Right cardiac atrium (tissue), 5 donors: Measurements from ENCODE around the gene TTC1. TPM values are rescaled to one million over a fixed set of nuclear protein-coding genes. Genes with fewer than 3 reads are reported as not detected.

Experiments
- ATAC-seq, 2 donors: fragments of 200-7000 bp; cut with Tn5 transposase; one replicate each; pipeline versions ENCODE4 v1.8.0 to v1.9.1; 2020; ENCODE audit warnings: moderate library complexity in 2 of 2, mild to moderate bottlenecking in 1 of 2
- DNase-seq, 3 donors: peaks; one replicate each; pipeline ENCODE4 v3.0.0-alpha.2; 2020
- H3K27ac ChIP-seq: one replicate; pipeline ENCODE4 v1.5.1; 2013; ENCODE audit warnings: mild to moderate bottlenecking, low read length, control low read depth, moderate library complexity
- H3K27me3 ChIP-seq: one replicate; pipeline ENCODE4 v1.6.1; 2013; ENCODE audit not compliant: control insufficient read depth, insufficient read depth
- H3K4me1 ChIP-seq: one replicate; pipeline ENCODE4 v1.6.1; 2013; ENCODE audit warnings: low read length; ENCODE audit not compliant: control insufficient read depth, insufficient read depth
- H3K4me3 ChIP-seq: one replicate; pipeline ENCODE4 v1.5.1; 2013; ENCODE audit warnings: low read length, control low read depth
- H3K9me3 ChIP-seq: one replicate; pipeline ENCODE4 v1.6.1; 2013; ENCODE audit warnings: low read length; ENCODE audit not compliant: control insufficient read depth
- WGBS: extraction: QIAGEN DNeasy Blood & Tissue Kit; methylation state at CpG from one replicate; pipeline ENCODE4 v1.1.7; 2013; 5-methylcytosine and 5-hydroxymethylcytosine counted together
- intact Hi-C, 4 donors: fragments of 100-400 bp; cut with DNase I; formaldehyde crosslinking; loops; one replicate each; pipeline versions ENCODE4 v1.11.0 to v1.14.0; 2022 to 2023
- polyA plus RNA-seq: library from polyadenylated mRNA; stranded (reverse); fragments of 200-250 nt; gene quantifications from one replicate; pipeline ENCODE4 v1.2.3, GENCODE V29; 2013
- total RNA-seq, 4 donors: library from RNA; stranded (reverse); fragmentation: NEBNext Ultra II Directional; extraction: Animal tissue kit (Norgen Biotek cat#: 25700); gene quantifications; one replicate each; pipeline ENCODE4 v1.2.1, GENCODE V29; 2021
- donor health status: healthy with polysubstance abuse.
- donor health status: DM: no; HTN: yes; CAD: no.
- donor health status: DM: no; HTN: no; CAD: no.
- donor health status: DM: no; HTN: yes; CAD: no; lungs with severe emphysema.
- donor health status: DM: yes; HTN: yes; CAD: no.

Gene TTC1
- total and polyA plus RNA-seq, 5 donors: 79.0 to 133 (median 88.4) TPM

GRCh38 chr5:160023007-160023907, 14.3 kb downstream of the TTC1 start:
- no peak overlapping the region for H3K27ac ChIP-seq
- intact Hi-C loops: loop anchor here (5.0 to 10.0 kb wide), 7 partner anchors 92 to 369 kb away; partner anchors contain the start of gene PWWP2A (in 1 of the 4)
- no peaks in the 10 kb centered on the region for H3K27me3 ChIP-seq
- no peak for ATAC-seq
- 92% methylated on average over 11 of the region's 11 CpGs for WGBS
- H3K4me3 ChIP-seq: no peak overlapping the region
- peak in 1 of 3 donors; percentile 25 for DNase-seq
- no peaks in the 10 kb centered on the region for H3K4me1 ChIP-seq
- no peaks in the 10 kb centered on the region for H3K9me3 ChIP-seq

GRCh38 chr5:160023908-160024630, 15.1 kb downstream of the TTC1 start:
- WGBS: 89% methylated on average over 1 of the region's 1 CpG
- no peaks in the 10 kb centered on the region for H3K9me3 ChIP-seq
- DNase-seq (no peak), ATAC-seq (peak in 1 of 2 donors; percentile 32)
- H3K27me3 ChIP-seq: no peaks in the 10 kb centered on the region
- intact Hi-C loops: loop anchor here (5.0 to 10.0 kb wide), 7 partner anchors 91 to 368 kb away; partner anchors contain the start of gene PWWP2A (in 1 of the 4)
- no peak overlapping the region for H3K27ac ChIP-seq
- H3K4me3 ChIP-seq: no peak overlapping the region
- H3K4me1 ChIP-seq: no peaks in the 10 kb centered on the region

GRCh38 chr5:160029004-160029403, 20.1 kb downstream of the TTC1 start:
- DNase-seq: no peak
- H3K27ac ChIP-seq: no peak overlapping the region
- WGBS: 97% methylated on average over 1 of the region's 1 CpG
- no peak for ATAC-seq
- no peak overlapping the region for H3K4me3 ChIP-seq
- no peaks in the 10 kb centered on the region for H3K9me3 ChIP-seq
- no peaks in the 10 kb centered on the region for H3K4me1 ChIP-seq
- intact Hi-C loops: loop anchor here in 3 of 4 donors (10.0 kb wide), 3 partner anchors 86 to 316 kb away; partner anchors contain the start of gene PWWP2A (in 1 of the 3)
- H3K27me3 ChIP-seq: no peaks in the 10 kb centered on the region

GRCh38 chr5:160029540-160030139, 20.7 kb downstream of the TTC1 start:
- ATAC-seq (no peak), DNase-seq (no peak)
- no peaks in the 10 kb centered on the region for H3K27me3 ChIP-seq
- intact Hi-C loops: loop anchor here in 3 of 4 donors (10.0 kb wide), 3 partner anchors 85 to 315 kb away; partner anchors contain the start of gene PWWP2A (in 1 of the 3)
- no peak overlapping the region for H3K27ac ChIP-seq
- no peaks in the 10 kb centered on the region for H3K4me1 ChIP-seq
- H3K9me3 ChIP-seq: no peaks in the 10 kb centered on the region
- WGBS: 90% methylated on average over 3 of the region's 3 CpGs
- no peak overlapping the region for H3K4me3 ChIP-seq

- intact Hi-C loops: no loop called here
Observed at GRCh38 chr5:160030631-160031377, 21.9 kb downstream of the TTC1 start.

GRCh38 chr5:160033546-160034252, 24.8 kb downstream of the TTC1 start:
- WGBS: 61% methylated on average over 4 of the region's 4 CpGs
- DNase-seq (no peak), ATAC-seq (peak in 1 of 2 donors; percentile 25)
- H3K4me3 ChIP-seq: no peak overlapping the region
- H3K27ac ChIP-seq: no peak overlapping the region
- no peaks in the 10 kb centered on the region for H3K9me3 ChIP-seq
- no peaks in the 10 kb centered on the region for H3K4me1 ChIP-seq
- intact Hi-C loops: no loop called here
- no peaks in the 10 kb centered on the region for H3K27me3 ChIP-seq

More at GRCh38 chr5:160030631-160031377, 21.9 kb downstream of the TTC1 start:
- H3K9me3 ChIP-seq: no peaks in the 10 kb centered on the region
- no peaks in the 10 kb centered on the region for H3K27me3 ChIP-seq
- no peak for DNase-seq
- H3K4me3 ChIP-seq: no peak overlapping the region
- H3K4me1 ChIP-seq: no peaks in the 10 kb centered on the region
- 30% methylated on average over 3 of the region's 3 CpGs for WGBS
- peak in 1 of 2 donors; percentile 41 for ATAC-seq
- no peak overlapping the region for H3K27ac ChIP-seq

- Histone ChIP-seq H3K27ac (no peak overlapping the region), H3K4me3 (no peak overlapping the region), H3K9me3 (no peaks in the 10 kb centered on the region), H3K27me3 (no peaks in the 10 kb centered on the region), H3K4me1 (no peaks in the 10 kb centered on the region)
- WGBS: 73% methylated on average over 1 of the region's 1 CpG
- intact Hi-C loops: no loop called here
- no peak for DNase-seq
- peak; percentile 63 to 84 for ATAC-seq
Observed at GRCh38 chr5:160036243-160036642, 27.3 kb downstream of the TTC1 start.

- Histone ChIP-seq H3K27me3 (no peaks in the 10 kb centered on the region), H3K4me3 (no peak overlapping the region), H3K27ac (no peak overlapping the region), H3K4me1 (no peaks in the 10 kb centered on the region), H3K9me3 (no peaks in the 10 kb centered on the region)
- intact Hi-C loops: no loop called here
- ATAC-seq (peak in 1 of 2 donors; percentile 33), DNase-seq (no peak)
Observed at GRCh38 chr5:160036884-160037283, 27.9 kb downstream of the TTC1 start.

- Histone ChIP-seq H3K4me1 (no peaks in the 10 kb centered on the region), H3K27me3 (no peaks in the 10 kb centered on the region), H3K4me3 (no peak overlapping the region), H3K27ac (no peak overlapping the region), H3K9me3 (no peaks in the 10 kb centered on the region)
- intact Hi-C loops: no loop called here
- WGBS: 80% methylated on average over 2 of the region's 2 CpGs
- DNase-seq (no peak), ATAC-seq (no peak)
Observed at GRCh38 chr5:160039810-160040470, 31.0 kb downstream of the TTC1 start.
